ENCODE data around the gene MAPK14. TPM values are rescaled to one million over a fixed set of nuclear protein-coding genes. Genes with fewer than 3 reads are reported as not detected.
A peak's percentile ranks its signal among the peaks of the same experiment; 100 is the strongest.

Gene MAPK14
- total RNA-seq, 1 experiment from 2014 or later: 60.4 TPM

DNA sequence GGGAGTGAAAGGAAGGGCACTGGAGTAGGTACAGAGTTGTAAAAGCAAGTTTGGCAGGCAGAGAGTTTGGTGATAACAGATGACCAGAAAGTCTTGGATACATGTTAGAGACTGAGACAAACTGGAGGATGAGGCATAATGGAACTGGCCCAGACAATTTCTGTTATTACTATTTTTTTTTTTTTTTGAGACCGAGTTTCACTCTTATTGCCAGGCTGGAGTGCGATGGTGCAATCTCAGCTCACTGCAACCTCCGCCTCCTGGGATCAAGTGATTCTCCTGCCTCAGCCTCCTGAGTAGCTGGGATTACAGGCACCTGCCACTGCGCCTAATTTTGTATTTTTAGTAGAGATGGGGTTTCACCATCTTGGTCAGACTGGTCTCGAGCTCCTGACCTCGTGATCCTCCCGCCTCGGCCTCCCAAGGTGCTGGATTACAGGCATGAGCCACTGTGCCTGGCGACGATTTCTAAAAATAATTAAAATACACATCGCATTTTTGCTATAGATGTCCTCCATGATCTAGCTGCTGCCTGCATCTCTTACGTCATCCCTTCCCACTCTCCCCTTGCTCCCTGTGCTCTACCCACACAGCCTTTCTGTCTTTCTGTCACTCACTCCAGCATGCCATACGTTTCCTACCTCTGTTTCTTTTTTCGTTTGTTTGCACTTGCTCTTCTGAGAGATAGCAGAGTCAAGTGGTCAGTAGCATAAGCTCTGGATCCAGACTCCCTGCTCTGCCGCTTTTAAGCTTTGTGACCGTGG is 23.5 kb downstream of the MAPK14 start:
- ChIA-PET CTCF (no interaction called here), POLR2A (ENCODE audit: unreplicated experiment) (no interaction called here)
- intact Hi-C loops (cut with micrococcal nuclease; ENCODE audit: unreplicated experiment): no loop called here
- TF ChIP-seq, protein P1, sequence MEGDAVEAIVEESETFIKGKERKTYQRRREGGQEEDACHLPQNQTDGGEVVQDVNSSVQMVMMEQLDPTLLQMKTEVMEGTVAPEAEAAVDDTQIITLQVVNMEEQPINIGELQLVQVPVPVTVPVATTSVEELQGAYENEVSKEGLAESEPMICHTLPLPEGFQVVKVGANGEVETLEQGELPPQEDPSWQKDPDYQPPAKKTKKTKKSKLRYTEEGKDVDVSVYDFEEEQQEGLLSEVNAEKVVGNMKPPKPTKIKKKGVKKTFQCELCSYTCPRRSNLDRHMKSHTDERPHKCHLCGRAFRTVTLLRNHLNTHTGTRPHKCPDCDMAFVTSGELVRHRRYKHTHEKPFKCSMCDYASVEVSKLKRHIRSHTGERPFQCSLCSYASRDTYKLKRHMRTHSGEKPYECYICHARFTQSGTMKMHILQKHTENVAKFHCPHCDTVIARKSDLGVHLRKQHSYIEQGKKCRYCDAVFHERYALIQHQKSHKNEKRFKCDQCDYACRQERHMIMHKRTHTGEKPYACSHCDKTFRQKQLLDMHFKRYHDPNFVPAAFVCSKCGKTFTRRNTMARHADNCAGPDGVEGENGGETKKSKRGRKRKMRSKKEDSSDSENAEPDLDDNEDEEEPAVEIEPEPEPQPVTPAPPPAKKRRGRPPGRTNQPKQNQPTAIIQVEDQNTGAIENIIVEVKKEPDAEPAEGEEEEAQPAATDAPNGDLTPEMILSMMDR (conservative IDR thresholded peaks at IDR 0.05): no peak
- TF ChIP-seq EZH2 (IDR thresholded peaks at IDR 0.05; ENCODE audit: low read depth): no peak
- no peak overlapping the region for H3K4me2 ChIP-seq
- H3K9me3 ChIP-seq (ENCODE audit: insufficient read depth, low read depth): no peaks in the 10 kb centered on the region
- peaks cover 22% of the 10 kb centered on the region; the same call in 1 of the 2 replicates for H3K36me3 ChIP-seq (ENCODE audit: low read depth)
- H3K4me3 ChIP-seq: no peak overlapping the region
- no peak for DNase-seq
- H3K27ac ChIP-seq: no peak overlapping the region
- H3K79me2 ChIP-seq (ENCODE audit: low read depth): peaks cover 86% of the 10 kb centered on the region
- H4K20me1 ChIP-seq (ENCODE audit: insufficient read depth): peaks cover 38% of the 10 kb centered on the region
- H3K27me3 ChIP-seq (ENCODE audit: insufficient read depth, low read depth): no peaks in the 10 kb centered on the region
- no peaks in the 10 kb centered on the region for H3K9me2 ChIP-seq (ENCODE audit: insufficient read depth)
- no peak overlapping the region for H2AFZ ChIP-seq
- peaks cover 7% of the 10 kb centered on the region; the same call in 1 of the 2 replicates for H3K4me1 ChIP-seq (replicated peaks; ENCODE audit: insufficient read depth)
- no TSS peak for BruUV-seq (replicated peaks)
- peaks cover 11% of the 10 kb centered on the region; the same call in 1 of the 2 replicates for H3F3A ChIP-seq (ENCODE audit: insufficient read depth, low read depth)

DNA sequence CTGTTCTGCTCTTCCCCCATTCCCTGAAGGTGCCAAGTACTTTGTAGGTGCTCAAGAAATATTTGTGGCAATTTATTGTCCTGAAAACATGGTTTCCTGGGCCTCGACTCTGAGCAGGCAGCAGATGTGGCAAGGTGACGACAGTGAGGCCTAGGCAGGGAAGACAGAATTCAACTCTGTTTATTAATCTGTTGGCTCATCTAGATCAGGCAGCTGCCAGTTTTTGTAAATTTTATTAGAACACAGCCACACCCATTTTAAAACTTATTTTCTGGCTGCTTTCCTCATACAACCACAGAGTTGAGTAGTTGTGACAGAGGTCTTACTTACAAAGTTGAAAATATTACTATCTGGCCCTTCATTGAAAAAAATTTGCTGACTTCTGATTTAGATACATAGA is 24.5 kb downstream of the MAPK14 start:
- Histone ChIP-seq H3K4me3 (no peak overlapping the region), H2AFZ (no peak overlapping the region), H3K36me3 (ENCODE audit: low read depth) (peaks cover 22% of the 10 kb centered on the region; the same call in 1 of the 2 replicates), H3K79me2 (ENCODE audit: low read depth) (peaks cover 86% of the 10 kb centered on the region), H3K27ac (peak overlapping the region; percentile 11; the same call in 1 of the 2 replicates), H3K9me2 (ENCODE audit: insufficient read depth) (no peaks in the 10 kb centered on the region), H3K9me3 (ENCODE audit: insufficient read depth, low read depth) (no peaks in the 10 kb centered on the region), H3K27me3 (ENCODE audit: insufficient read depth, low read depth) (no peaks in the 10 kb centered on the region), H3K4me2 (no peak overlapping the region), H4K20me1 (ENCODE audit: insufficient read depth) (peaks cover 35% of the 10 kb centered on the region), H3F3A (ENCODE audit: insufficient read depth, low read depth) (peaks cover 11% of the 10 kb centered on the region; the same call in 1 of the 2 replicates), H3K4me1 (replicated peaks; ENCODE audit: insufficient read depth) (peaks cover 7% of the 10 kb centered on the region; the same call in 1 of the 2 replicates)
- CTCF ChIA-PET: no interaction called here
- POLR2A ChIA-PET (ENCODE audit: unreplicated experiment): no interaction called here
- intact Hi-C loops (cut with micrococcal nuclease; ENCODE audit: unreplicated experiment): no loop called here
- TF ChIP-seq, protein P1 (conservative IDR thresholded peaks at IDR 0.05): no peak
- TF ChIP-seq EZH2 (IDR thresholded peaks at IDR 0.05; ENCODE audit: low read depth): no peak
- BruUV-seq (replicated peaks): no TSS peak
- no peak for DNase-seq

DNA sequence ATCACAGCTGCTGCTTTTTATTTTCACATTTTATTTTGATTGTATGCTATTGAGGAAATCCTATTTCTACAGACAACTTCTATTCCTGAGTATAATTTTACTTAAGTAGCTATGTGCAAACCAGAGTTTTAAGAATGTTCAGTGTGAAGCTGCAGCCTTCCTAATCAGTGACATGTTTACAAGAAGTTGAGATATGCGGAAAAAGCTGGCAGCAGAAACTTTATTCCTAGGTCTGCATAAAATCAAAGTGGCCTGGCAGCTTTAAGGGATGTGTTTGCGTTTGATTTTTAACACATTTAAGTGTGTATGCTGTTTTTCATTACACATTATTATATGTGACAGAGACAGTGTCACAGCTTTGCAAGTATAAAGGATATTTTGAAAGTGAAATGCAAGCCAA is 26.3 kb downstream of the MAPK14 start:
- Histone ChIP-seq H3K9me2 (ENCODE audit: insufficient read depth) (no peaks in the 10 kb centered on the region), H3K27me3 (ENCODE audit: insufficient read depth, low read depth) (no peaks in the 10 kb centered on the region), H3K27ac (no peak overlapping the region), H3K4me1 (replicated peaks; ENCODE audit: insufficient read depth) (peaks cover 7% of the 10 kb centered on the region; the same call in 1 of the 2 replicates), H3K4me2 (no peak overlapping the region), H2AFZ (no peak overlapping the region), H3K9me3 (ENCODE audit: insufficient read depth, low read depth) (no peaks in the 10 kb centered on the region), H3F3A (ENCODE audit: insufficient read depth, low read depth) (peaks cover 11% of the 10 kb centered on the region; the same call in 1 of the 2 replicates), H3K36me3 (ENCODE audit: low read depth) (peaks cover 22% of the 10 kb centered on the region; the same call in 1 of the 2 replicates), H3K4me3 (no peak overlapping the region), H3K79me2 (ENCODE audit: low read depth) (peaks cover 86% of the 10 kb centered on the region), H4K20me1 (ENCODE audit: insufficient read depth) (peaks cover 39% of the 10 kb centered on the region)
- ChIA-PET CTCF (no interaction called here), POLR2A (ENCODE audit: unreplicated experiment) (no interaction called here)
- TF ChIP-seq EZH2 (IDR thresholded peaks at IDR 0.05; ENCODE audit: low read depth): no peak
- TF ChIP-seq, protein P1 (conservative IDR thresholded peaks at IDR 0.05): no peak
- intact Hi-C loops (cut with micrococcal nuclease; ENCODE audit: unreplicated experiment): no loop called here
- DNase-seq: no peak
- no TSS peak for BruUV-seq (replicated peaks)

Measured in PC-9 (cell line).